HEK293 (cell line): ENCODE data around the gene MORN1.

Source experiments
- CTCF ChIA-PET: fragments of 350-600 bp; formaldehyde crosslinking; extraction: SDS; loops from one replicate; lab custom pipeline; 2021; ENCODE audit warnings: antibody characterized with exemption; lab: Yijun Ruan, JAX
- POLR2A ChIA-PET: fragments of 300-600 bp; formaldehyde crosslinking; extraction: SDS; loops from one replicate; lab custom pipeline; 2020; ENCODE audit warnings: antibody characterized with exemption, inconsistent platforms; lab: Yijun Ruan, JAX
- H3K27ac ChIP-seq: fragments of 200-500 bp; sonication (Bioruptor generic); 2 replicates; pipeline ENCODE4 v1.5.1; 2014; ENCODE audit warnings: low read depth, low read length, control low read depth, inconsistent platforms; ENCODE audit errors: extremely low read depth
- H3K36me3 ChIP-seq, 2 experiments: fragments of 200-500 bp in 1 of 2; sonication (Bioruptor generic) in 1 of 2; 1 replicate in 1 of 2; 2 replicates in 1 of 2; pipeline ENCODE4 v1.5.1; 2014 to 2017; ENCODE audit warnings: inconsistent platforms in 2 of 2, low read length in 2 of 2; ENCODE audit not compliant: control insufficient read depth in 2 of 2, insufficient read depth in 1 of 2
- H3K4me1 ChIP-seq: fragments of 200-500 bp; sonication (Bioruptor generic); 2 replicates; pipeline ENCODE4 v1.5.1; 2014; ENCODE audit warnings: mild to moderate bottlenecking, low read length, inconsistent platforms; ENCODE audit not compliant: control insufficient read depth, insufficient read depth
- H3K4me3 ChIP-seq: 2 replicates; pipeline ENCODE4 v1.5.1; 2011; ENCODE audit warnings: low read depth, mild to moderate bottlenecking, control low read depth, low read length, moderate library complexity
- H3K9me3 ChIP-seq: fragments of 200-500 bp; sonication (Bioruptor generic); 2 replicates; pipeline ENCODE4 v1.5.1; 2014; ENCODE audit warnings: low read depth, low read length, inconsistent platforms; ENCODE audit not compliant: control insufficient read depth, insufficient read depth
- FEZF1 ChIP-seq: fragments of 450-650 bp; formaldehyde crosslinking; IDR thresholded peaks from 2 replicates; pipeline ENCODE4 v1.5.1; 2016; ENCODE audit warnings: missing biosample characterization, missing genetic modification characterization
- GLIS2 ChIP-seq: fragments of 450-650 bp; formaldehyde crosslinking; IDR thresholded peaks from 2 replicates; pipeline ENCODE4 v1.5.1; 2016; ENCODE audit warnings: missing biosample characterization, missing genetic modification characterization
- PBX3 ChIP-seq: sonication (generic); formaldehyde crosslinking; IDR thresholded peaks from 2 replicates; pipeline ENCODE4 v1.8.1; 2022; ENCODE audit warnings: mild to moderate bottlenecking, moderate library complexity, missing genetic modification reagents
- PRDM1 ChIP-seq: fragments of 450-650 bp; formaldehyde crosslinking; IDR thresholded peaks from 2 replicates; pipeline ENCODE4; 2016; ENCODE audit warnings: missing biosample characterization, missing genetic modification characterization
- ZIC2 ChIP-seq: fragments of 450-650 bp; formaldehyde crosslinking; IDR thresholded peaks from 2 replicates; pipeline ENCODE4 v1.5.1; 2016; ENCODE audit warnings: missing biosample characterization, missing genetic modification characterization
- ZNF169 ChIP-seq: fragments of 450-650 bp; formaldehyde crosslinking; IDR thresholded peaks from 2 replicates; pipeline ENCODE4 v1.5.1; 2016; ENCODE audit warnings: missing biosample characterization, missing genetic modification characterization
- ZNF174 ChIP-seq: fragments of 450-650 bp; formaldehyde crosslinking; IDR thresholded peaks from 2 replicates; pipeline ENCODE4 v1.5.0; 2017; ENCODE audit warnings: missing biosample characterization, mild to moderate bottlenecking, missing genetic modification characterization
- ZNF214 ChIP-seq: fragments of 450-650 bp; formaldehyde crosslinking; IDR thresholded peaks from 2 replicates; pipeline ENCODE4 v1.5.1; 2017; ENCODE audit warnings: missing biosample characterization, mild to moderate bottlenecking, missing genetic modification characterization, borderline replicate concordance
- ZNF24 ChIP-seq: fragments of 450-650 bp; formaldehyde crosslinking; IDR thresholded peaks from 2 replicates; pipeline ENCODE4 v1.5.1; 2016; ENCODE audit warnings: missing biosample characterization, missing genetic modification characterization
- ZNF341 ChIP-seq: fragments of 450-650 bp; formaldehyde crosslinking; IDR thresholded peaks from 2 replicates; pipeline ENCODE4; 2016; ENCODE audit warnings: low read depth, missing biosample characterization, missing genetic modification characterization
- ZNF366 ChIP-seq: fragments of 450-650 bp; formaldehyde crosslinking; conservative IDR thresholded peaks from 2 replicates; pipeline ENCODE4 v1.5.1; 2016; ENCODE audit warnings: missing biosample characterization, missing genetic modification characterization
- ZNF404 ChIP-seq: fragments of 450-650 bp; formaldehyde crosslinking; IDR thresholded peaks from 2 replicates; pipeline ENCODE4 v1.5.1; 2017; ENCODE audit warnings: missing biosample characterization, missing genetic modification characterization
- ZNF529 ChIP-seq: fragments of 450-650 bp; formaldehyde crosslinking; IDR thresholded peaks from 2 replicates; pipeline ENCODE4 v1.5.1; 2017; ENCODE audit warnings: missing genetic modification characterization, missing biosample characterization; ENCODE audit not compliant: insufficient replicate concordance
- ZNF600 ChIP-seq: fragments of 450-650 bp; formaldehyde crosslinking; IDR thresholded peaks from 2 replicates; pipeline ENCODE4 v1.5.1; 2016; ENCODE audit warnings: missing biosample characterization, missing genetic modification characterization
- ZNF830 ChIP-seq: fragments of 450-650 bp; IDR thresholded peaks from 2 replicates; pipeline ENCODE4 v1.5.0; 2018; ENCODE audit warnings: missing biosample characterization, missing genetic modification characterization, low read depth, mild to moderate bottlenecking, moderate library complexity
- ZNF843 ChIP-seq: fragments of 450-650 bp; formaldehyde crosslinking; IDR thresholded peaks from 2 replicates; pipeline ENCODE4 v1.5.1; 2016; ENCODE audit warnings: missing biosample characterization, missing genetic modification characterization
- ZSCAN23 ChIP-seq: fragments of 450-650 bp; formaldehyde crosslinking; IDR thresholded peaks from 2 replicates; pipeline ENCODE4 v1.5.1; 2016; ENCODE audit warnings: missing biosample characterization, missing genetic modification characterization
- TF ChIP-seq, protein P1 (sequence below): fragments of 450-650 bp; formaldehyde crosslinking; IDR thresholded peaks from 2 replicates; pipeline ENCODE4 v1.5.1; 2016; ENCODE audit warnings: missing biosample characterization, missing genetic modification characterization, low read depth
- TF ChIP-seq, protein P2 (sequence below): fragments of 450-650 bp; formaldehyde crosslinking; IDR thresholded peaks from 2 replicates; pipeline ENCODE4 v1.5.1; 2016; ENCODE audit warnings: missing biosample characterization, missing genetic modification characterization
- TF ChIP-seq, protein P3 (sequence below): fragments of 450-650 bp; formaldehyde crosslinking; IDR thresholded peaks from 2 replicates; pipeline ENCODE4 v1.5.1; 2017; ENCODE audit warnings: missing biosample characterization, missing genetic modification characterization
- TF ChIP-seq, protein P4 (sequence below): fragments of 450-650 bp; formaldehyde crosslinking; IDR thresholded peaks from 2 replicates; pipeline ENCODE4 v1.5.1; 2016; ENCODE audit warnings: missing biosample characterization, missing genetic modification characterization
- TF ChIP-seq, protein P5 (sequence below): fragments of 450-650 bp; formaldehyde crosslinking; IDR thresholded peaks from 2 replicates; pipeline ENCODE4 v1.5.1; 2016; ENCODE audit warnings: missing biosample characterization, missing genetic modification characterization, low read depth

The MORN1 gene

GRCh38 chr1:2322065-2322571 lies 69.2 kb downstream of the MORN1 start:
- H3K27ac ChIP-seq = no peak overlapping the region
- CTCF ChIA-PET = no interaction called here
- H3K4me3 ChIP-seq = no peak overlapping the region

GRCh38 chr1:2320760-2321667 lies 70.3 kb downstream of the MORN1 start:
- no peaks in the 10 kb centered on the region for H3K36me3 ChIP-seq
- H3K27ac ChIP-seq = no peak overlapping the region
- ChIA-PET CTCF (no interaction called here), POLR2A (interaction anchor here (0.6 kb wide), 1 partner anchor 279 kb away, joined by 5 read pairs; no protein-coding TSS in a partner anchor)
- no peaks in the 10 kb centered on the region for H3K9me3 ChIP-seq
- H3K4me3 ChIP-seq = no peak overlapping the region
- H3K4me1 ChIP-seq = no peaks in the 10 kb centered on the region
- no peak for TF ChIP-seq ZNF24 (tag by site-specific recombination)
- 0 out of 2 replicates have a peak, but pooled peaks have one; percentile 17 for TF ChIP-seq GLIS2
- no peak for TF ChIP-seq ZNF366 (tag by site-specific recombination)
- TF ChIP-seq FEZF1 (tag by site-specific recombination) = no peak
- TF ChIP-seq ZNF169 = no peak
- no peak for TF ChIP-seq ZNF174 (tag by site-specific recombination)
- TF ChIP-seq ZNF214 = no peak
- no peak for TF ChIP-seq ZNF830 (tag by site-specific recombination)
- TF ChIP-seq, protein P1, sequence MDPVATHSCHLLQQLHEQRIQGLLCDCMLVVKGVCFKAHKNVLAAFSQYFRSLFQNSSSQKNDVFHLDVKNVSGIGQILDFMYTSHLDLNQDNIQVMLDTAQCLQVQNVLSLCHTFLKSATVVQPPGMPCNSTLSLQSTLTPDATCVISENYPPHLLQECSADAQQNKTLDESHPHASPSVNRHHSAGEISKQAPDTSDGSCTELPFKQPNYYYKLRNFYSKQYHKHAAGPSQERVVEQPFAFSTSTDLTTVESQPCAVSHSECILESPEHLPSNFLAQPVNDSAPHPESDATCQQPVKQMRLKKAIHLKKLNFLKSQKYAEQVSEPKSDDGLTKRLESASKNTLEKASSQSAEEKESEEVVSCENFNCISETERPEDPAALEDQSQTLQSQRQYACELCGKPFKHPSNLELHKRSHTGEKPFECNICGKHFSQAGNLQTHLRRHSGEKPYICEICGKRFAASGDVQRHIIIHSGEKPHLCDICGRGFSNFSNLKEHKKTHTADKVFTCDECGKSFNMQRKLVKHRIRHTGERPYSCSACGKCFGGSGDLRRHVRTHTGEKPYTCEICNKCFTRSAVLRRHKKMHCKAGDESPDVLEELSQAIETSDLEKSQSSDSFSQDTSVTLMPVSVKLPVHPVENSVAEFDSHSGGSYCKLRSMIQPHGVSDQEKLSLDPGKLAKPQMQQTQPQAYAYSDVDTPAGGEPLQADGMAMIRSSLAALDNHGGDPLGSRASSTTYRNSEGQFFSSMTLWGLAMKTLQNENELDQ = no peak
- TF ChIP-seq, protein P2, sequence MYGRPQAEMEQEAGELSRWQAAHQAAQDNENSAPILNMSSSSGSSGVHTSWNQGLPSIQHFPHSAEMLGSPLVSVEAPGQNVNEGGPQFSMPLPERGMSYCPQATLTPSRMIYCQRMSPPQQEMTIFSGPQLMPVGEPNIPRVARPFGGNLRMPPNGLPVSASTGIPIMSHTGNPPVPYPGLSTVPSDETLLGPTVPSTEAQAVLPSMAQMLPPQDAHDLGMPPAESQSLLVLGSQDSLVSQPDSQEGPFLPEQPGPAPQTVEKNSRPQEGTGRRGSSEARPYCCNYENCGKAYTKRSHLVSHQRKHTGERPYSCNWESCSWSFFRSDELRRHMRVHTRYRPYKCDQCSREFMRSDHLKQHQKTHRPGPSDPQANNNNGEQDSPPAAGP (tag by site-specific recombination) = no peak
- TF ChIP-seq ZNF529 (tag by site-specific recombination) = no peak
- peak; percentile 25; the same call in 1 of the 2 replicates for TF ChIP-seq ZIC2
- TF ChIP-seq ZSCAN23 (tag by site-specific recombination) = no peak
- TF ChIP-seq ZNF404 (tag by site-specific recombination) = no peak
- TF ChIP-seq, protein P3, sequence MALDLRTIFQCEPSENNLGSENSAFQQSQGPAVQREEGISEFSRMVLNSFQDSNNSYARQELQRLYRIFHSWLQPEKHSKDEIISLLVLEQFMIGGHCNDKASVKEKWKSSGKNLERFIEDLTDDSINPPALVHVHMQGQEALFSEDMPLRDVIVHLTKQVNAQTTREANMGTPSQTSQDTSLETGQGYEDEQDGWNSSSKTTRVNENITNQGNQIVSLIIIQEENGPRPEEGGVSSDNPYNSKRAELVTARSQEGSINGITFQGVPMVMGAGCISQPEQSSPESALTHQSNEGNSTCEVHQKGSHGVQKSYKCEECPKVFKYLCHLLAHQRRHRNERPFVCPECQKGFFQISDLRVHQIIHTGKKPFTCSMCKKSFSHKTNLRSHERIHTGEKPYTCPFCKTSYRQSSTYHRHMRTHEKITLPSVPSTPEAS (tag by site-specific recombination) = no peak
- peak; percentile 18; the same call in 1 of the 2 replicates for TF ChIP-seq ZNF600 (tag by site-specific recombination)
- TF ChIP-seq, protein P4, sequence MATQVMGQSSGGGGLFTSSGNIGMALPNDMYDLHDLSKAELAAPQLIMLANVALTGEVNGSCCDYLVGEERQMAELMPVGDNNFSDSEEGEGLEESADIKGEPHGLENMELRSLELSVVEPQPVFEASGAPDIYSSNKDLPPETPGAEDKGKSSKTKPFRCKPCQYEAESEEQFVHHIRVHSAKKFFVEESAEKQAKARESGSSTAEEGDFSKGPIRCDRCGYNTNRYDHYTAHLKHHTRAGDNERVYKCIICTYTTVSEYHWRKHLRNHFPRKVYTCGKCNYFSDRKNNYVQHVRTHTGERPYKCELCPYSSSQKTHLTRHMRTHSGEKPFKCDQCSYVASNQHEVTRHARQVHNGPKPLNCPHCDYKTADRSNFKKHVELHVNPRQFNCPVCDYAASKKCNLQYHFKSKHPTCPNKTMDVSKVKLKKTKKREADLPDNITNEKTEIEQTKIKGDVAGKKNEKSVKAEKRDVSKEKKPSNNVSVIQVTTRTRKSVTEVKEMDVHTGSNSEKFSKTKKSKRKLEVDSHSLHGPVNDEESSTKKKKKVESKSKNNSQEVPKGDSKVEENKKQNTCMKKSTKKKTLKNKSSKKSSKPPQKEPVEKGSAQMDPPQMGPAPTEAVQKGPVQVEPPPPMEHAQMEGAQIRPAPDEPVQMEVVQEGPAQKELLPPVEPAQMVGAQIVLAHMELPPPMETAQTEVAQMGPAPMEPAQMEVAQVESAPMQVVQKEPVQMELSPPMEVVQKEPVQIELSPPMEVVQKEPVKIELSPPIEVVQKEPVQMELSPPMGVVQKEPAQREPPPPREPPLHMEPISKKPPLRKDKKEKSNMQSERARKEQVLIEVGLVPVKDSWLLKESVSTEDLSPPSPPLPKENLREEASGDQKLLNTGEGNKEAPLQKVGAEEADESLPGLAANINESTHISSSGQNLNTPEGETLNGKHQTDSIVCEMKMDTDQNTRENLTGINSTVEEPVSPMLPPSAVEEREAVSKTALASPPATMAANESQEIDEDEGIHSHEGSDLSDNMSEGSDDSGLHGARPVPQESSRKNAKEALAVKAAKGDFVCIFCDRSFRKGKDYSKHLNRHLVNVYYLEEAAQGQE = no peak

More at GRCh38 chr1:2322065-2322571, 69.2 kb downstream of the MORN1 start:
- Histone ChIP-seq H3K4me1 (no peaks in the 10 kb centered on the region), H3K9me3 (no peaks in the 10 kb centered on the region), H3K36me3 (no peaks in the 10 kb centered on the region)
- POLR2A ChIA-PET = no interaction called here
- no peak for TF ChIP-seq ZNF341
- TF ChIP-seq ZNF843 (tag by site-specific recombination) = no peak
- TF ChIP-seq, protein P5, sequence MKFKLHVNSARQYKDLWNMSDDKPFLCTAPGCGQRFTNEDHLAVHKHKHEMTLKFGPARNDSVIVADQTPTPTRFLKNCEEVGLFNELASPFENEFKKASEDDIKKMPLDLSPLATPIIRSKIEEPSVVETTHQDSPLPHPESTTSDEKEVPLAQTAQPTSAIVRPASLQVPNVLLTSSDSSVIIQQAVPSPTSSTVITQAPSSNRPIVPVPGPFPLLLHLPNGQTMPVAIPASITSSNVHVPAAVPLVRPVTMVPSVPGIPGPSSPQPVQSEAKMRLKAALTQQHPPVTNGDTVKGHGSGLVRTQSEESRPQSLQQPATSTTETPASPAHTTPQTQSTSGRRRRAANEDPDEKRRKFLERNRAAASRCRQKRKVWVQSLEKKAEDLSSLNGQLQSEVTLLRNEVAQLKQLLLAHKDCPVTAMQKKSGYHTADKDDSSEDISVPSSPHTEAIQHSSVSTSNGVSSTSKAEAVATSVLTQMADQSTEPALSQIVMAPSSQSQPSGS = no peak
- peak; percentile 54; the same call in 1 of the 2 replicates for TF ChIP-seq PRDM1 (tag by site-specific recombination)
- no peak for TF ChIP-seq PBX3
